Measurements from ENCODE around the gene ATG16L1. TPM values are rescaled to one million over a fixed set of nuclear protein-coding genes. Genes with fewer than 3 reads are reported as not detected.

Gene ATG16L1
- total and polyA plus RNA-seq, 8 donors, result 7.6 to 71.9 (median 10.9) TPM

- intact Hi-C loops (cut with DNase I; ENCODE audit: low total_unique reads), result loop anchor here (10.0 kb wide), 1 partner anchor 640 kb away; no protein-coding TSS in a partner anchor
- WGBS, 5 donors, result 52 to 71% (median 59%) methylated on average over 5 of the region's 5 CpGs
- TF ChIP-seq POLR2A (IDR thresholded peaks at IDR 0.05) (no peak), POLR2AphosphoS5 (IDR thresholded peaks at IDR 0.05) (no peak), EP300 (IDR thresholded peaks at IDR 0.05) (no peak)
- TF ChIP-seq, protein P1, sequence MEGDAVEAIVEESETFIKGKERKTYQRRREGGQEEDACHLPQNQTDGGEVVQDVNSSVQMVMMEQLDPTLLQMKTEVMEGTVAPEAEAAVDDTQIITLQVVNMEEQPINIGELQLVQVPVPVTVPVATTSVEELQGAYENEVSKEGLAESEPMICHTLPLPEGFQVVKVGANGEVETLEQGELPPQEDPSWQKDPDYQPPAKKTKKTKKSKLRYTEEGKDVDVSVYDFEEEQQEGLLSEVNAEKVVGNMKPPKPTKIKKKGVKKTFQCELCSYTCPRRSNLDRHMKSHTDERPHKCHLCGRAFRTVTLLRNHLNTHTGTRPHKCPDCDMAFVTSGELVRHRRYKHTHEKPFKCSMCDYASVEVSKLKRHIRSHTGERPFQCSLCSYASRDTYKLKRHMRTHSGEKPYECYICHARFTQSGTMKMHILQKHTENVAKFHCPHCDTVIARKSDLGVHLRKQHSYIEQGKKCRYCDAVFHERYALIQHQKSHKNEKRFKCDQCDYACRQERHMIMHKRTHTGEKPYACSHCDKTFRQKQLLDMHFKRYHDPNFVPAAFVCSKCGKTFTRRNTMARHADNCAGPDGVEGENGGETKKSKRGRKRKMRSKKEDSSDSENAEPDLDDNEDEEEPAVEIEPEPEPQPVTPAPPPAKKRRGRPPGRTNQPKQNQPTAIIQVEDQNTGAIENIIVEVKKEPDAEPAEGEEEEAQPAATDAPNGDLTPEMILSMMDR (IDR thresholded peaks at IDR 0.05), result no peak
- H3K27me3 ChIP-seq, result no peaks in the 10 kb centered on the region
- H3K9me3 ChIP-seq, result no peaks in the 10 kb centered on the region
- no peak overlapping the region for H3K4me3 ChIP-seq
- peaks cover 0 to 36% (median 8%) of the 10 kb centered on the region in 4 donors for H3K4me1 ChIP-seq
- H3K36me3 ChIP-seq, result no peaks in the 10 kb centered on the region
- H3K27ac ChIP-seq, result no peak overlapping the region
- no peak for DNase-seq
Observed at GRCh38 chr2:233244818-233245217, 6.7 kb upstream of the ATG16L1 start.

GRCh38 chr2:233245406-233245805, 6.1 kb upstream of the ATG16L1 start:
- Histone ChIP-seq H3K4me3 (no peak overlapping the region), H3K27ac (no peak overlapping the region), H3K36me3 (no peaks in the 10 kb centered on the region), H3K9me3 (no peaks in the 10 kb centered on the region), H3K27me3 (no peaks in the 10 kb centered on the region), H3K4me1 (peaks cover 0 to 36% (median 8%) of the 10 kb centered on the region in 4 donors)
- 78 to 85% (median 83%) methylated on average over 6 of the region's 6 CpGs for WGBS, 5 donors
- DNase-seq, result no peak
- TF ChIP-seq EP300 (IDR thresholded peaks at IDR 0.05), result no peak
- no peak for TF ChIP-seq POLR2AphosphoS5 (IDR thresholded peaks at IDR 0.05)
- TF ChIP-seq POLR2A (IDR thresholded peaks at IDR 0.05), result no peak
- TF ChIP-seq, protein P1 (IDR thresholded peaks at IDR 0.05), result no peak
- intact Hi-C loops (cut with DNase I; ENCODE audit: low total_unique reads), result loop anchor here (10.0 kb wide), 1 partner anchor 641 kb away; no protein-coding TSS in a partner anchor

- WGBS, 5 donors, result 70 to 80% (median 74%) methylated on average over 2 of the region's 2 CpGs
- Histone ChIP-seq H3K4me3 (no peak overlapping the region), H3K27ac (no peak overlapping the region), H3K4me1 (peaks cover 0 to 22% (median 2%) of the 10 kb centered on the region in 4 donors), H3K36me3 (no peaks in the 10 kb centered on the region), H3K27me3 (no peaks in the 10 kb centered on the region), H3K9me3 (no peaks in the 10 kb centered on the region)
- TF ChIP-seq POLR2AphosphoS5 (IDR thresholded peaks at IDR 0.05) (no peak), POLR2A (IDR thresholded peaks at IDR 0.05) (no peak), EP300 (IDR thresholded peaks at IDR 0.05) (no peak)
- TF ChIP-seq, protein P1 (IDR thresholded peaks at IDR 0.05), result no peak
- DNase-seq, result no peak
- intact Hi-C loops (cut with DNase I; ENCODE audit: low total_unique reads), result loop anchor here (10.0 kb wide), 1 partner anchor 642 kb away; no protein-coding TSS in a partner anchor
Observed at GRCh38 chr2:233247116-233247515, 4.4 kb upstream of the ATG16L1 start.

DNA sequence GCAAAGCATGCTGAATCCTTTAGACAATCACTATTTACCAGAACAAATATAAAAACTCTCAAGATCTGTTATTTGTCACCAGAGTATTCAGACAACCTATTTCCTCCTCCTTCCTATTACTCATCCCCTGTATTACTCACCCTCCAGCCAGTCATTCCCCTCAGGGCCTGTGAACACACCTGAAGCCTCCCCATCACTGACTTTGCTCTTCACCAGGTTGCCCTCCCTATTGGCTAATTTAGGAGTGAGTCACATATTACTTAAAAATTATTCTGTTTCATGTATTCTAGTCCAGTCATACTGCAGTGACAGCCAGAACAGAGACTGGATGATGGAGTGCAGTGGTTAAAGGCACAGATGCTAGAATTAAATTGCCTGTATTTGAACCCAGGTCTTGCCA, 3.7 kb upstream of the ATG16L1 start:
- H3K27ac ChIP-seq, result no peak overlapping the region
- H3K4me3 ChIP-seq, result no peak overlapping the region
- H3K27me3 ChIP-seq, result no peaks in the 10 kb centered on the region
- TF ChIP-seq, protein P1 (IDR thresholded peaks at IDR 0.05), result no peak
- no peak for TF ChIP-seq POLR2A (IDR thresholded peaks at IDR 0.05)
- no peak for TF ChIP-seq POLR2AphosphoS5 (IDR thresholded peaks at IDR 0.05)
- TF ChIP-seq EP300 (IDR thresholded peaks at IDR 0.05), result no peak
- intact Hi-C loops (cut with DNase I; ENCODE audit: low total_unique reads), result loop anchor here (10.0 kb wide), 1 partner anchor 643 kb away; no protein-coding TSS in a partner anchor
- peaks cover 5 to 21% (median 7%) of the 10 kb centered on the region in 4 donors for H3K4me1 ChIP-seq
- H3K36me3 ChIP-seq, result no peaks in the 10 kb centered on the region
- no peak for DNase-seq
- no peaks in the 10 kb centered on the region for H3K9me3 ChIP-seq
